Mucosa of descending colon (tissue), 3 donors: ENCODE measurements around the gene STEEP1. TPM values are rescaled to one million over a fixed set of nuclear protein-coding genes. Genes with fewer than 3 reads are reported as not detected.

Experiments used
- ATAC-seq: fragments of 200-7000 bp; cut with Tn5 transposase; one replicate; pipeline ENCODE4 v1.9.1; 2020; ENCODE audit warnings: mild to moderate bottlenecking, moderate library complexity
- DNase-seq, 3 donors: peaks; one replicate each; pipeline ENCODE4 v3.0.0-alpha.2; 2020
- H3K36me3 ChIP-seq: fragments of 200-600 bp; one replicate; pipeline ENCODE4 v1.8.0; 2021; ENCODE audit warnings: low read depth, mild to moderate bottlenecking
- H3K4me1 ChIP-seq: fragments of 200-600 bp; one replicate; pipeline ENCODE4 v1.8.0; 2021; ENCODE audit warnings: low read depth, mild to moderate bottlenecking
- H3K4me3 ChIP-seq: fragments of 200-600 bp; one replicate; pipeline ENCODE4 v1.8.0; 2021; ENCODE audit warnings: mild to moderate bottlenecking
- H3K9me3 ChIP-seq: fragments of 200-600 bp; one replicate; pipeline ENCODE4 v1.8.0; 2021; ENCODE audit warnings: mild to moderate bottlenecking
- intact Hi-C, 2 donors: fragments of 100-400 bp; cut with DNase I in 1 of 2; cut with micrococcal nuclease in 1 of 2; formaldehyde crosslinking; loops; one replicate each; pipeline versions ENCODE4 v1.11.0 to v1.11.1; 2022; cut with DNase I, micrococcal nuclease
- total RNA-seq, 3 donors: library from RNA; stranded (reverse); fragmentation: NEBNext Ultra II Directional in 2 of 3; extraction: Animal tissue kit (Norgen Biotek cat#: 25700) in 2 of 3; gene quantifications; one replicate each; pipeline versions ENCODE4 v1.2.1 to v1.2.4, GENCODE V29; 2021 to 2023
- TF ChIP-seq, protein P1 (sequence below): fragments of 200-600 bp; IDR thresholded peaks from one replicate; pipeline ENCODE4 v1.8.0; 2022; ENCODE audit warnings: antibody characterized with exemption, mild to moderate bottlenecking
- donor health status: DM: no; HTN: no; CAD: no; lungs with moderate emphysema.
- donor health status: DM: no; HTN: no; CAD: no.
- donor health status: DM: no; HTN: yes; CAD: no.

The STEEP1 gene
- total RNA-seq, 3 donors from 2014 or later = 22.2 to 25.4 (median 22.9) TPM

DNA sequence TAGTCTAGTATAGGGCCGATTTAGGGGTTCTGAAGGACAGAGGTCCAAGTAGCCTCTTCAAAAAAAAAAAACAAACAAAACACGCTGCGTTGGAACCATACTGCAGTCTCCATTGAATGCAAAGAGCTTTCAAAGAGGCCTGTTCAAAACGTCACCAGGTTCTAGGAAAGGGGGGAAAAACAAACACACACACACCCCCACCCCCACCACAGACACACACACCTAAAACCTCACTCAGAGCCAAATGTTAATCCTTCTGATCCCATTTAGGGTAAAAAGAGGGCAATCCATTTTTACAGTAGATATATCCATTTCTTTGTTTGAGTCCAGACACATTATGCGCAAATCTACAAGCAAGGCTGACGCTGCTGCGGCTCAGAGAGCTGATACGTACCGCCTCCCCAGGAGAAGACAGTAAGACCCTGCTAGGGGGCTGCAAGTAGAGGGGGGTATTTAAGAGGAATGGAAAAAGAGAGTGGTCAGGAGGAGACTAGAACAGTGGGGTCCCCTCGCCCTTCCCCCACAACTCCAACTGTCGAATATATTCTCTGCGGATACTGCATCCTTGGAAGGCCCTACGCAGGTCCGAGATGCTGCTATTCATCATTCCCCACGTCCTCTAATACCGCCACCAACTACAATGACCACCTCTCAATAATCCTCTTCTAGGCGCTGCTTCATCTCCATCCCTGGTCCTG is 39.7 kb upstream of the STEEP1 start:
- DNase-seq (no peak), ATAC-seq (no peak)
- intact Hi-C loops = no loop called here

DNA sequence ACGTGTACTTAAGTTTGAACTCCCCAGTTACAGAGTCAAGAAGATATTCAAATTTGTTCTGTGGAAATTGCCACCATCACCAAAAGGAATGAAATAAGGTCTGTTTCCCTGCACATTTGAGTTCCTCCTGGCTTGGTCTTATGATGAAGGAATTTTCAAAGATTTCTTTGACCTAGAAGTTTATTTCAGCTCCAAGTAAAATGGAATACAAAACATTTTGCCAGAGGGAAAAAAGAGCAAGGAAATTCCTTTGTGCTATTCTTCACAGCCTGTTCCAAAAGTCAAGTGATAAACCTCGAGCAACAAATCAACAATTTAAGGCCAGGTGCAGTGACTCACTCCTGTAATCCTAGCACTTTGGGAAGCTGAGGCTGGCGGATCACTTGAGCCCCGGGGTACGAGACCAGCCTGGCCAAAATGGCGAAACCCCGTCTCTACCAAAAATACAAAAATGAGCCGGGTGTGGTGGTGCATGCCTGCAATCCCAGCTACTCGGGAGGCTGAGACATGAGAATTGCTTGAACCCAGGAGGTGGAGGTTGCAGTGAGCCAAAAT is 37.6 kb upstream of the STEEP1 start:
- ATAC-seq (no peak), DNase-seq (no peak)
- Histone ChIP-seq H3K36me3 (no peaks in the 10 kb centered on the region), H3K4me3 (no peak overlapping the region), H3K4me1 (no peaks in the 10 kb centered on the region), H3K9me3 (no peaks in the 10 kb centered on the region)
- TF ChIP-seq, protein P1, sequence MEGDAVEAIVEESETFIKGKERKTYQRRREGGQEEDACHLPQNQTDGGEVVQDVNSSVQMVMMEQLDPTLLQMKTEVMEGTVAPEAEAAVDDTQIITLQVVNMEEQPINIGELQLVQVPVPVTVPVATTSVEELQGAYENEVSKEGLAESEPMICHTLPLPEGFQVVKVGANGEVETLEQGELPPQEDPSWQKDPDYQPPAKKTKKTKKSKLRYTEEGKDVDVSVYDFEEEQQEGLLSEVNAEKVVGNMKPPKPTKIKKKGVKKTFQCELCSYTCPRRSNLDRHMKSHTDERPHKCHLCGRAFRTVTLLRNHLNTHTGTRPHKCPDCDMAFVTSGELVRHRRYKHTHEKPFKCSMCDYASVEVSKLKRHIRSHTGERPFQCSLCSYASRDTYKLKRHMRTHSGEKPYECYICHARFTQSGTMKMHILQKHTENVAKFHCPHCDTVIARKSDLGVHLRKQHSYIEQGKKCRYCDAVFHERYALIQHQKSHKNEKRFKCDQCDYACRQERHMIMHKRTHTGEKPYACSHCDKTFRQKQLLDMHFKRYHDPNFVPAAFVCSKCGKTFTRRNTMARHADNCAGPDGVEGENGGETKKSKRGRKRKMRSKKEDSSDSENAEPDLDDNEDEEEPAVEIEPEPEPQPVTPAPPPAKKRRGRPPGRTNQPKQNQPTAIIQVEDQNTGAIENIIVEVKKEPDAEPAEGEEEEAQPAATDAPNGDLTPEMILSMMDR = no peak
- intact Hi-C loops = no loop called here

More for the DNA sequence above, 39.7 kb upstream of the STEEP1 start:
- H3K4me3 ChIP-seq = no peak overlapping the region
- H3K36me3 ChIP-seq = no peaks in the 10 kb centered on the region
- no peaks in the 10 kb centered on the region for H3K9me3 ChIP-seq
- TF ChIP-seq, protein P1 = no peak
- no peaks in the 10 kb centered on the region for H3K4me1 ChIP-seq

DNA sequence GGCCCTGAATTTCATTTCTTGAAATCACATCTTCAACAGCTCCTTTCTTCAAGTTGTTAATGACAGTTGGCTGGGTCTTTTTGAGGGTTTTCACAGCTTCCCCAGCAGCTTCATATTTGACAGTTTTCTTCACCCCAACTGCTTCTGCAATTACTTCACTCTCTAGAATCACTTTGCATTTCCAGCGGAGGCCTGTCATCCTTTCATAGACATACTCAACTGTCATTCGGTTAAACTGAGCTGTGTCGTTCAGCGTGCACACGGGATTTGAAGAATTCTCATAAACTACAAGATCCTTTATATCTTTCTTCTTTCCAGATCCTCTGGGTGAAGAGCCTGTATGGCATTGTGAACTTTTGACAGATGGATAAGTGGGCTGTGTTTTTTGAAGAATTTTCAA is 24.6 kb upstream of the STEEP1 start:
- TF ChIP-seq, protein P1 = no peak
- Histone ChIP-seq H3K4me3 (no peak overlapping the region), H3K36me3 (no peaks in the 10 kb centered on the region), H3K4me1 (no peaks in the 10 kb centered on the region), H3K9me3 (no peaks in the 10 kb centered on the region)
- ATAC-seq = no peak
- DNase-seq = no peak
- intact Hi-C loops = no loop called here

DNA sequence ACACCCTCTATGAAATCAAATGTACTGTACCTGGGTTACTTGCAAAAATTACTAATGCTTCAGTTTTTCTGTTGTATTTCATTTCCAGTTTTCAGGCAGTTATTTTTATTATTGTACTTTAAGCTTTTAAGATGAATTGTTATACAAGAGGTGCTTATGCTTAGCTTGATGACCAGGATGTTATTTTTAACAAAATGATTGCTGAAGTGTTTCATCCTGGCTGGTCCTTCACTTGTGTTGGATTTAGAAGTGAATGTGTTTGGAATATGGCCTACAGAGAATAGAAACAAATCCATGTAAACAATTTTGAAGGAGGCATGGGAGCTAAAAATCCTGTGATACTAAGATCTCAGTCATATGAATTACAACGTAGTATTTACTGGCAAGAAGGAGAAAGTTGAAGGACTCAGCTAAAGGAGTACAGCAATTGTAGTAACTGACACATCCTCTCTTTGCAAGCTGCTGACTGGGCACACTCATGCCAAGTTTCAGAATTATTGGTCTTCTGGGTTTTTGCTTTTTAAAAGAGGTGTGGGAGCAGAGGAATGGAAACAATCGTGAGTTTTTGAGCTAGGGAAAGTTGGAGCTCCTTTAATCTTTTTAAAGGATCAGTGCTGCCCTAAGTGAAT is 18.3 kb upstream of the STEEP1 start:
- H3K4me1 ChIP-seq = no peaks in the 10 kb centered on the region
- ATAC-seq = no peak
- no peaks in the 10 kb centered on the region for H3K36me3 ChIP-seq
- H3K4me3 ChIP-seq = no peak overlapping the region
- DNase-seq = no peak
- no peaks in the 10 kb centered on the region for H3K9me3 ChIP-seq
- intact Hi-C loops = no loop called here
- TF ChIP-seq, protein P1 = no peak

DNA sequence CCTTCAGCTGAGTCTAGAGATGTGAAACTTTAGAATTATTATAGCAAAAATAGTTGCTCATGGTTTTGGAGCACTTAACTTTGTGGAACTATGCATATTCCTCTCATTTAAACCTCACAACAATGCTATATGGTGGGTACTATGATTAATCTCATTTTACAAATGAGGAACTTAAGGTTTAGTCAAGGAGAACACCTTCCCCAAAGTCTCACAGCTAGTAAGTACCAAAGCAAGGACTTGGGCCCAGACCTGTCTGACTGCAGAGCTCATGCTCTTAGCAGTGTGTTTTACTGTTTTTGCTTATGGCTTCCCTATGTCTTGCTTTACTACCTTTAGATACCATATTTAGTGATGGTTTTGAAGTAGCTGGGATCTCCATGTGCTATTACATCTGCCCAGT is 14.2 kb upstream of the STEEP1 start:
- ATAC-seq (no peak), DNase-seq (no peak)
- Histone ChIP-seq H3K9me3 (no peaks in the 10 kb centered on the region), H3K4me3 (no peak overlapping the region), H3K4me1 (peaks cover 5% of the 10 kb centered on the region), H3K36me3 (no peaks in the 10 kb centered on the region)
- intact Hi-C loops = no loop called here
- TF ChIP-seq, protein P1 = no peak
